Endothelial cell of umbilical vein (primary cell): ENCODE data around the gene CPEB2. TPM values are rescaled to one million over a fixed set of nuclear protein-coding genes. Genes with fewer than 3 reads are reported as not detected.

Experiments
- BruUV-seq: library from RNA; stranded (reverse); fragments of 400-500 nt; replicated peaks from 2 replicates; lab custom pipeline; 2021; lab: Mats Ljungman, UMichigan
- CTCF ChIA-PET: fragments of 300-600, 350-600 bp; sonication (Branson Sonifier 250); formaldehyde crosslinking; loops from one replicate; lab custom pipeline; 2021; ENCODE audit warnings: antibody characterized with exemption, inconsistent platforms; lab: Charles Lee
- POLR2A ChIA-PET: fragments of 300-600, 350-600 bp; sonication (Branson Sonifier 250); formaldehyde crosslinking; loops from one replicate; lab custom pipeline; 2021; ENCODE audit warnings: antibody characterized with exemption, inconsistent platforms; lab: Charles Lee
- DNase-seq: peaks from one replicate; pipeline ENCODE4 v3.0.0-alpha.2; 2011; ENCODE audit warnings: low read depth, low spot score
- FAIRE-seq: peaks from 2 replicates; lab custom pipeline; 2011; peaks lifted over from hg19 to GRCh38; lab: Jason Lieb, UNC
- H2AFZ ChIP-seq: 2 replicates; pipeline ENCODE4 v1.6.0; 2012; ENCODE audit warnings: low read depth, low read length, control low read depth, inconsistent platforms
- H3K27ac ChIP-seq: 2 replicates; pipeline ENCODE4 v1.5.1; 2011; ENCODE audit warnings: low read depth, mild to moderate bottlenecking, control low read depth, low read length, moderate library complexity; ENCODE audit not compliant: insufficient read depth
- H3K27me3 ChIP-seq, 2 experiments: 2 replicates each; pipeline versions ENCODE4 v1.6.0 to v1.6.1; 2011; ENCODE audit warnings: low read length in 2 of 2, mixed read lengths in 1 of 2; ENCODE audit not compliant: control insufficient read depth in 2 of 2, insufficient read depth in 2 of 2
- H3K36me3 ChIP-seq, 2 experiments: 2 replicates in 1 of 2; 3 replicates in 1 of 2; pipeline ENCODE4 v1.5.1; 2011; ENCODE audit warnings: low read length in 2 of 2, mild to moderate bottlenecking in 1 of 2, moderate library complexity in 1 of 2; ENCODE audit not compliant: control insufficient read depth in 2 of 2, insufficient read depth in 2 of 2; ENCODE audit errors: extremely low read depth in 1 of 2
- H3K4me1 ChIP-seq: 3 replicates; pipeline ENCODE4 v1.5.1; 2011; ENCODE audit warnings: mild to moderate bottlenecking, low read length; ENCODE audit not compliant: control insufficient read depth, insufficient read depth; ENCODE audit errors: extremely low read depth
- H3K4me2 ChIP-seq: 2 replicates; pipeline ENCODE4 v1.6.1; 2011; ENCODE audit warnings: low read length, control low read depth, mixed read lengths; ENCODE audit not compliant: insufficient read depth
- H3K4me3 ChIP-seq, 3 experiments: fragments of 200-600 bp in 1 of 3; sonication (generic), shearing (Covaris generic) in 1 of 3; replicated peaks in 1 of 3; 2 replicates each; pipeline ENCODE4 v1.5.1; 2011 to 2016; ENCODE audit warnings: control low read depth in 3 of 3, low read length in 3 of 3, mild to moderate bottlenecking in 2 of 3, inconsistent platforms in 1 of 3, low read depth in 1 of 3, moderate library complexity in 1 of 3; ENCODE audit not compliant: insufficient read depth in 1 of 3
- H3K79me2 ChIP-seq: 2 replicates; pipeline ENCODE4 v1.6.0; 2012; ENCODE audit warnings: low read length, inconsistent platforms; ENCODE audit not compliant: control insufficient read depth, insufficient read depth
- H3K9ac ChIP-seq: replicated peaks from 2 replicates; pipeline ENCODE3; 2011; ENCODE audit warnings: low read length, control low read depth; ENCODE audit not compliant: insufficient read depth; ENCODE audit errors: extremely low read depth
- H3K9me1 ChIP-seq: replicated peaks from 3 replicates; pipeline ENCODE4 v1.6.0; 2011; ENCODE audit warnings: mild to moderate bottlenecking, low read length; ENCODE audit not compliant: control insufficient read depth, insufficient read depth; ENCODE audit errors: extremely low read depth
- H3K9me3 ChIP-seq: replicated peaks from 2 replicates; pipeline ENCODE4 v1.5.1; 2012; ENCODE audit warnings: low read length, inconsistent platforms; ENCODE audit not compliant: control insufficient read depth, insufficient read depth
- H4K20me1 ChIP-seq: replicated peaks from 2 replicates; pipeline ENCODE3; 2011; ENCODE audit warnings: mild to moderate bottlenecking, low read length; ENCODE audit not compliant: control insufficient read depth, insufficient read depth; ENCODE audit errors: extremely low read depth
- CTCF ChIP-seq, 2 donors: IDR thresholded peaks; 1 replicate in 1 of 2; 2 replicates in 1 of 2; pipeline ENCODE4 v1.5.1; 2011; ENCODE audit warnings: low read length in 2 of 2, mild to moderate bottlenecking in 2 of 2, moderate library complexity in 2 of 2, control low read depth in 1 of 2, inconsistent platforms in 1 of 2, low read depth in 1 of 2; ENCODE audit not compliant: insufficient read depth in 1 of 2; ENCODE audit errors: extremely low read depth in 1 of 2
- EZH2 ChIP-seq: IDR thresholded peaks from 2 replicates; pipeline ENCODE4 v1.6.1; 2012; ENCODE audit warnings: borderline replicate concordance, low read depth, mild to moderate bottlenecking, moderate library complexity, low read length, inconsistent platforms; ENCODE audit not compliant: severe bottlenecking
- FOS ChIP-seq: IDR thresholded peaks from 2 replicates; pipeline ENCODE4 v1.6.1; 2011; ENCODE audit warnings: mild to moderate bottlenecking, low read length, moderate library complexity, borderline replicate concordance; ENCODE audit not compliant: insufficient read depth
- GATA2 ChIP-seq: IDR thresholded peaks from 2 replicates; pipeline ENCODE4 v1.7.0; 2011; ENCODE audit warnings: low read depth, mild to moderate bottlenecking, moderate library complexity, mixed read lengths, low read length; ENCODE audit not compliant: insufficient read length, insufficient read depth
- JUN ChIP-seq: IDR thresholded peaks from 2 replicates; pipeline ENCODE4 v1.6.1; 2011; ENCODE audit warnings: borderline replicate concordance, low read depth; ENCODE audit not compliant: insufficient read length, insufficient read depth
- MAX ChIP-seq: IDR thresholded peaks from 2 replicates; pipeline ENCODE4 v1.6.1; 2011; ENCODE audit not compliant: insufficient read depth, insufficient read length
- MYC ChIP-seq: IDR thresholded peaks from one replicate; pipeline ENCODE4 v1.6.1; 2011; ENCODE audit warnings: mild to moderate bottlenecking, low read depth, low read length
- POLR2A ChIP-seq: IDR thresholded peaks from 2 replicates; pipeline ENCODE4 v1.6.1; 2012; ENCODE audit warnings: low read depth, mild to moderate bottlenecking, control low read depth, low read length
- POLR2AphosphoS5 ChIP-seq: IDR thresholded peaks from 2 replicates; pipeline ENCODE4 v1.6.1; 2012; ENCODE audit warnings: low read depth, mild to moderate bottlenecking, control low read depth, low read length, moderate library complexity; ENCODE audit not compliant: insufficient read depth
- dilution Hi-C: fragments of 300-500 bp; cut with MboI; formaldehyde crosslinking; loops from one replicate; pipeline ENCODE4 v1.15.0; 2019; ENCODE audit warnings: low sequenced_read_pairs; ENCODE audit not compliant: extremely low pct_ligation_motif_present
- intact Hi-C: fragments of 100-400 bp; cut with micrococcal nuclease; formaldehyde crosslinking; loops from one replicate; pipeline ENCODE4 v1.10.0; 2022
- polyA plus RNA-seq, 4 experiments: library from polyadenylated mRNA; depleted of rRNA in 3 of 4; stranded (reverse) in 3 of 4; unstranded in 1 of 4; fragments of >200 nt; gene quantifications; 2 replicates each; pipeline versions ENCODE4 v1.2.1 to v1.2.3, GENCODE V29; 2011 to 2012; ENCODE audit warnings: missing spikeins in 1 of 4
- total RNA-seq: library from RNA; stranded (reverse); gene quantifications from 2 replicates; pipeline ENCODE4 v1.2.3, GENCODE V29; 2021

The CPEB2 gene
- total and polyA plus RNA-seq, 2 donors (not counting 3 experiments of a cell fraction or from before 2014, with no cell fraction given) = 2.8 to 11.7 TPM

DNA sequence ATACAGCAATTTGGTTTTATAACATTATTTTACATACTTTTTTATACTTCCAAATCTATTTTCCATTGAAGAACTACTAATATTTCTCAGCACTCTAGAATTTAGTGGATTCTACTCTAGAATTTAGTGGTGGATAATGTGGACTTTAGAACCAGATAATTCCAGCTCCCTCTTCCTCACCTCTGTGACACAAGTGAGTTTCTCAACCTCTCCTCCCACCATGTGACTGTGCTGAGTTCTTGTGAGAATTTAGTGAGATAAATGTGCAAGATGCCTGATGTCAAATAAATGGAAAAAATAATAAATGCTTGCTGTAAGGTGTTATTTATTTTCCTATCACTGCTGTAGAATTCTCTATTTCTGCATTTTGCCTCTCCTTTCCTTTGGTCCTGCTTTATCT lies 107.3 kb downstream of the CPEB2 start:
- Histone ChIP-seq H3K9me3 (no peaks in the 10 kb centered on the region), H3K27ac (no peak overlapping the region), H2AFZ (no peak overlapping the region), H3K27me3 (no peaks in the 10 kb centered on the region), H3K79me2 (no peaks in the 10 kb centered on the region), H3K4me3 (no peak overlapping the region), H3K4me2 (no peak overlapping the region), H3K36me3 (no peaks in the 10 kb centered on the region), H3K9ac (no peak overlapping the region), H3K4me1 (no peaks in the 10 kb centered on the region), H3K9me1 (no peaks in the 10 kb centered on the region), H4K20me1 (no peaks in the 10 kb centered on the region)
- intact Hi-C loops = no loop called here
- POLR2A ChIA-PET = no interaction called here
- CTCF ChIA-PET = no interaction called here
- no peak for TF ChIP-seq POLR2AphosphoS5
- DNase-seq (no peak), FAIRE-seq (no peak)
- dilution Hi-C loops = no loop called here
- no TSS peak for BruUV-seq

DNA sequence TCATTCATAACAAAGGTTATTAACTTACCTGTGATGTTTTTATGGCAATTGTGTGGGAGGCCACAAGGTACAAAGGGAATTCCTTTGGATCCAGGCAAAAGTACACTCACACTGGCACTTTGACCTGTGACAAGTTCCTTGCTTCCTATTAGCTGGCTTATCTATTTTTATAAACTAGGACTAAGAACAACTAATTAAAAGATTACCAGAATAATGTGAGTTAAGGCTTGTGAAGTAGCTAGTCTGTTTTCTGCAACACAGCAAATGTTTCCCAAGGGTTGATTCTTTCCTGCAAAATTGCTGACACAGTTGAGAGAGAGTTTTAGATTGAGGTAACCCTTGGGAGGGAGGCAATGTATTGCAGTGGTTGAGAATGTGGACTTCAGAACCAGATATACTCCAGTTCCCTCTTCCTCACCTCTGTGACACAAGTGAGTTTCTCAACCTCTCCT lies 107.9 kb downstream of the CPEB2 start:
- H3K9me1 ChIP-seq = no peaks in the 10 kb centered on the region
- H2AFZ ChIP-seq = no peak overlapping the region
- no peaks in the 10 kb centered on the region for H3K79me2 ChIP-seq
- H3K36me3 ChIP-seq = no peaks in the 10 kb centered on the region
- no TSS peak for BruUV-seq
- no peak overlapping the region for H3K4me2 ChIP-seq
- no peak for DNase-seq
- H3K9ac ChIP-seq = no peak overlapping the region
- ChIA-PET POLR2A (no interaction called here), CTCF (interaction anchor here (1.0 to 1.6 kb wide), 2 partner anchors 8 to 30 kb away, joined by 3 read pairs; no protein-coding TSS in a partner anchor)
- no peak overlapping the region for H3K27ac ChIP-seq
- dilution Hi-C loops = no loop called here
- no peak overlapping the region for H3K4me3 ChIP-seq
- FAIRE-seq = no peak
- H3K9me3 ChIP-seq = no peaks in the 10 kb centered on the region
- no peaks in the 10 kb centered on the region for H3K27me3 ChIP-seq
- TF ChIP-seq GATA2 = no peak
- TF ChIP-seq POLR2AphosphoS5 = no peak
- no peak for TF ChIP-seq POLR2A
- TF ChIP-seq MYC = no peak
- TF ChIP-seq FOS = no peak
- no peak for TF ChIP-seq JUN
- no peak for TF ChIP-seq EZH2
- TF ChIP-seq MAX = no peak
- TF ChIP-seq CTCF (IDR thresholded peaks at IDR 0.05; ENCODE audit: extremely low read depth in 1 of 2, insufficient read depth in 1 of 2, low read depth in 1 of 2, low read length in 2 of 2) = no peak
- intact Hi-C loops = no loop called here
- H3K4me1 ChIP-seq = no peaks in the 10 kb centered on the region
- no peaks in the 10 kb centered on the region for H4K20me1 ChIP-seq
